NCI-H460 (cell line): Measurements from ENCODE around the gene PDE9A. TPM values are rescaled to one million over a fixed set of nuclear protein-coding genes. Genes with fewer than 3 reads are reported as not detected.
"Not testable (repeated sequence)": the region's sequence is repeated elsewhere in the genome, so short reads cannot be mapped to it uniquely, and the experiment has no call there.

Source experiments
- DNase-seq: peaks from one replicate; pipeline ENCODE4 v3.0.0-alpha.2; 2016; ENCODE audit warnings: low read depth; ENCODE audit errors: extremely low read depth
- total RNA-seq: library from RNA; depleted of rRNA; stranded (reverse); fragments of >200 nt; shearing (Covaris generic); gene quantifications from 2 replicates; pipeline ENCODE4 v1.2.3, GENCODE V29; 2014; rRNA removed

PDE9A gene
- total RNA-seq, 1 experiment from 2014 or later = 5.3 TPM

- DNase-seq = not testable (repeated sequence)
These were observed 159.3 kb downstream of the PDE9A start for GRCh38 chr21:42812528-42813241.

DNA sequence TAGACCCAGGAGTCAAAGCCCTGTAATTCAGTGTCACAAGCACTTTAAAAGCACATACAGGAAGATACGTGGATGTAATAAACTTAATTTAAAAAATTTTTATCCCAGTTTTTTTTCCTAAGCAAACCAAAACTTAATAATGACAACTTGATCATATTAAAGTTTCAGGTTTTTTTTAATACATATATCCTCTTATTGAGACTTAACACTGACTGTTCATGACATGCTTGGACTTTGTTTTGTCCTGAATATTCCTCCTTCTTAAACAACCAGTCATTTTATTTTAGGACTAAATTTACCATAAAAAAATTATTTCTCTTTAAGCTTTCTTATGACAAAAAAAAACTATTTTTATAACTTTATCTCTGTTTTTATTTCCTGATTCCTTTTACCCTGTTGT is 161.8 kb downstream of the PDE9A start:
- no peak for DNase-seq

GRCh38 chr21:42818328-42818749 is 164.9 kb downstream of the PDE9A start:
- DNase-seq = no peak

GRCh38 chr21:42819861-42820615 is 166.6 kb downstream of the PDE9A start:
- no peak for DNase-seq

- no peak for DNase-seq
These were observed 167.4 kb downstream of the PDE9A start for GRCh38 chr21:42820616-42821465.

Other genes starting within 250 kb of the PDE9A start
- not detected in 2 replicates for gene UBASH3A, start 249.7 kb upstream of the PDE9A start, total RNA-seq
- 0.02 TPM in 1 of 2 replicates, not detected in the other for gene RSPH1, start 157.4 kb upstream of the PDE9A start, total RNA-seq
- 8.9 and 10.8 TPM in 2 replicates for gene SLC37A1, start 139.8 kb upstream of the PDE9A start, total RNA-seq
- 8.8 and 9.8 TPM in 2 replicates for gene WDR4, start 225.9 kb downstream of the PDE9A start, total RNA-seq
- 28.0 and 30.1 TPM in 2 replicates for gene NDUFV3, start 239.7 kb downstream of the PDE9A start, total RNA-seq